GM21737 (cell line): ENCODE measurements around the gene ARID1A.
"Not testable (repeated sequence)": the region's sequence is repeated elsewhere in the genome, so short reads cannot be mapped to it uniquely, and the experiment has no call there.

ENCODE experiments used
- ATAC-seq: cut with Tn5 transposase; IDR thresholded peaks from one replicate; pipeline ENCODE4 v1.9.1; 2021; ENCODE audit warnings: mild to moderate bottlenecking, moderate library complexity; ENCODE audit not compliant: unreplicated experiment

The ARID1A gene

GRCh38 chr1:26695356-26696118, at the start of gene ARID1A:
Gene ARID1A (plus strand): TSS chr1:26696015. CDS start chr1:26696404, 389 bp downstream.
- peak; percentile 37 for ATAC-seq

- ATAC-seq: no peak
These were observed 31.0 kb upstream of the ARID1A start for GRCh38 chr1:26664802-26665201.

- ATAC-seq: no peak
These were observed 29.0 kb upstream of the ARID1A start for GRCh38 chr1:26666855-26667254.

- ATAC-seq: not testable (repeated sequence)
These were observed 27.6 kb upstream of the ARID1A start for GRCh38 chr1:26668106-26668786.

DNA sequence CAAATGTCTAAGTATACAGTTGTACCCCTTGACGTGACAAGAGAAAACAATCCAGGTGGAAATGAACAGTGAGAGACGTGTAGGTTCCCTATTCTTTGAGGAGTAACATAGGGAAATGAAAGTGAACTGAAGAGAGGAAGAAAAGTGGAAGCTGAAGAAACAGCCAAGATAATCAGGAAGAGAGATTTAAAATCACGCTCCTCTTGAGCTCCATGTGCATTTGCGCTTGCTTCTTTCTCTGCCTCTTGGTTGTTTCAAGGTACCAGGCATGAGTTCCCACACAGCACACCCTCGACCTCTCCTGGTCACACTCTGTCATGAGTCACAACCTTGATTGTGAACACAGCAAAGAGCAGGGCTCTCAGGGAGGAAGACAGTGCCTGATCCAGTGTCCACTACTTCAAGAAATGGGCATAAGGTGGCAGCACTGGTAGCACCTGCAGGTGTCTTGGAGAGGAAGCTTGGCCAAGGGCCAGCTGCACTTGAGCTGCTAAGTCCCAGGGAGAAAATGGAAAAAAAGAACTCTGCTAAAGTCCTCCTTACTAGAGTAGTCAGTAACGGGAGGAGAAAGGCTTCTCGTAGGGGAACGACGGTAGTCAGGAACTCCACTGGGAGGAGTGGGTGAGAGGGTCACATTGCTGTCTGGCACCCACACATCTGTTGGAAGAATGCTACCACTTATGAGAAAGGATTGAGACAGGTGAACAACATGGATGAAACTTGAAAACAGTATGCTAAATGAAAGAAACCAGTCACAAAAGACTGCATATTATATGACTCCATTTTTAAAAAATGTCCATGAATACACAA, 18.3 kb upstream of the ARID1A start:
- ATAC-seq: peak; percentile 91

DNA sequence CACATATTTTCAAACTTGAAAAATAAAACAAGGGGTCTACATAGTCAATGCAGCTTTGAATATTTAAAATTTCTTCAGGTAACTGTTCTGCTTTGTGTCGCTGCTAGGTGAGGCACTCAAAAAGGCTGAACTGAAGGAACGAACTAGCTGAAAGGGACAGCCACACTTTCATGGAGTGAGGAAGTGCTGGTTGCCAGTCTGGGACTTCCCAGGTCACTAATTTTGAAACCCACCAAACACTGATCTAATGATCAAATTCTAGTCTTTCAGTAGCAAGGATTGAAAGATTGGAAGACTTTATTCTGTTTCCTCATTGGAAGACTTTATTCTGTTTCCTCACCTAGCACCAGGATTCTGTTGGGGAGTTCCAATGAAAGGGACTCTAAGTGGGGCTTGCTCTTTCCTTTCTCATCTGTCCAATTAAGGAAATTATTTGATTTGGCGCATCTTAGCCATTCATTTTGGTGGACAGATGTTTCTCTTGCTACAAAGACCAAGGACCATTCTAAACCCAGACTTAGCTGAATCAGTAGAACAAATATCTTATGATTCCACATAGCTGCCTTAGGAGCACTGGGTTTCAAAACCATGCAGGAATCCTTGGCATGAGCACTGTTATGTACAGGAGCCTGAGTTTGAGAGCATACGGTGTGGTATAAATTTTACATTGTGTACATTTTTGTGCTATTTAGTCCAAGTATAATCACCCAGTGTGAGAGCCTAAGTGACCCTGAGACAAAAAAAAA, 10.9 kb upstream of the ARID1A start:
- no peak for ATAC-seq

GRCh38 chr1:26686795-26687194, 9.0 kb upstream of the ARID1A start:
- ATAC-seq: no peak

- ATAC-seq: no peak
These were observed 6.3 kb upstream of the ARID1A start for GRCh38 chr1:26689504-26689903.

- ATAC-seq: no peak
These were observed 5.7 kb upstream of the ARID1A start for GRCh38 chr1:26690157-26690556.

GRCh38 chr1:26690576-26691031, 5.2 kb upstream of the ARID1A start:
- ATAC-seq: no peak

DNA sequence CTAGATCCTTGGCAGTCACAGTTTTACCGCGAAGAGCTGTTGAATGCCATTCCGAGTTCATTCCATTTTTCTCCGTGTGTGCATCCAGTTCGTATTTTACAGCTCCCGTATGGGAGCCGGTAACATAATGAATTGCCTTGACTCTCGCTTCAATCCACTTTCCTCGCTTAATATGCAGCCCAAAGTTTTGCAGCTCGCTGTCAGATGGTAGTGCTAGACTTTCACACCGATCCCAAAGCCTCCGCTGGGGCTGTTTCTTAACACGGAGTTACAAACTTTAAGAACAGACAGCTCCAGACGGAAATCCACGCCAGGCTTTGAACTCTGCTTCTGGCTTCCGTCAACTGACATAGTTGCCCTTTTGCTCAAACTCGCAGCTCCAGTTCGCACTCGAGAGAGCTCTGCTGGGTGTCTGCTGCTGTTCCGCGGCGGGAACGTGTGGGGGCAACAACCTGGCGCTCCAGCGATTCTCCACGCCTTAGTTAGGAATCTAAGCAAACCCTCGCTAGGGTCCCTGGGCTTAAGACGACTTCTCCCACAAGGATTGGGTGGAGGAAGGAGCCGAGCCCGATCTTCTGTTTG, 3.5 kb upstream of the ARID1A start:
- peak; percentile 26 for ATAC-seq

GRCh38 chr1:26692793-26693490, 2.9 kb upstream of the ARID1A start:
- peak; percentile 32 for ATAC-seq

GRCh38 chr1:26693599-26694572, 1.9 kb upstream of the ARID1A start:
- no peak for ATAC-seq

DNA sequence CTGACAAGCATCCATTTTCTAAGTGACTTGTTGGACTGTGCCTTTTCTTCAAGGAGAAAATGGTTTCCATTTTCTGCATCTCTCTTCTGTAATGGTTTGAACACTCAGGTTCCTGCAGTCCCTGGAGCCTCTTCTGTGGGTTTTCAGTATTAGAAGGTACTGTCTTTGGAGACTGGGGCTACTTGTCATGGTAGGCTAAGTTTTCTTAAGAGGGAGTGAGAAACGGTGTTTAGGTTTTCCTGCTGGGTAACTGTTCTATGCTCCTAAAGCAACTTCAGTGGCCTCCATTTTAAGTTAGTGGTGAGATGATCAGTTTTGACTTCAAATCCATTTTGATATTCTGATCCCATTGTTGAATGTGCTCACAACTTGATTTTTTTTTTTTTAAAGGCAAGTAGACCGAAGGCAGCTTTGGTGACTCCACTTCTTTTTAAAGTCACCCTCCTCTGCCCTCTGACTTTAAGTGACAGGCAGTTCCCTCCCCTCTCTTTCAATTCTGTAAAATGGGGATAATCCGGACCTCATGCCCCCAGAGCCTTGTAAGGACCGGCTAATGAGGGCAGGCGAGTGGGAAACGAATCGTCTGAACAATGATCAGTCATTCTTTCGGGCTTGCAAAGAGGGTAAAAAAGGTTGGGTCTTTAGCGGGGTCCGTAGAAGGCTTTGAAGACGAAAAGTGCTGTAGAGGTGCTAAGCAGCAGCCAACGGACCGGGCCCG, 1.0 kb upstream of the ARID1A start:
- ATAC-seq: no peak

- ATAC-seq: peak; percentile 0
These were observed 371 bp downstream of the ARID1A start for GRCh38 chr1:26696119-26696653.

GRCh38 chr1:26696654-26697430, 1.0 kb downstream of the ARID1A start:
- no peak for ATAC-seq

GRCh38 chr1:26697431-26697977, 1.7 kb downstream of the ARID1A start:
- ATAC-seq: no peak
